ENCODE data around the gene LMF2.
A peak's percentile ranks its signal among the peaks of the same experiment; 100 is the strongest.
"Not testable (repeated sequence)": the region's sequence is repeated elsewhere in the genome, so short reads cannot be mapped to it uniquely, and the experiment has no call there.

The LMF2 gene

DNA sequence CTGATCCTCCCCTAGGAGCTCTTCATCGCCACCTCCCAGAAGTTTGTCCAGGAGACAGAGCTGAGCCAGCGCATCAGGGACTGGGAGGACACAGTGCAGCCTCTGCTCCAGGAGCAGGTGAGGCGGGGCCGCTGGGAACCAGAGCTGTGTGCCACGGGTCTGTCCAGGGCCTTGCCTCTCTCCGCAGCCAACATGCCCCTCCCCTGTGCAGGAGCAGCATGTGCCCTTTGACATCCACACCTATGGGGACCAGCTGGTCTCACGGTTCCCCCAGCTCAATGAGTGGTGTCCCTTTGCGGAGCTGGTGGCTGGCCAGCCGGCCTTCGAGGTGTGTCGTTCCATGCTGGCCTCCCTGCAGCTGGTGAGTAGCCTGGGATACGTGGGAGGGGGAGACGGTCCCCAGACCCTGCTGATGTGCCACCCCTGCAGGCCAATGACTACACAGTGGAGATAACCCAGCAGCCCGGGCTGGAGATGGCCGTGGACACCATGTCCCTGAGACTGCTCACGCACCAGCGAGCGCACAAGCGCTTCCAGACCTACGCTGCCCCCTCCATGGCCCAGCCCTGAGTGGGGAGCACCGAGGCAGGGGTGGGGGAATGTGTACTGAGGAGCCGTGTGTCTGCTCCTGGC lies 15.4 kb upstream of the LMF2 start:
- no peak for DNase-seq

DNA sequence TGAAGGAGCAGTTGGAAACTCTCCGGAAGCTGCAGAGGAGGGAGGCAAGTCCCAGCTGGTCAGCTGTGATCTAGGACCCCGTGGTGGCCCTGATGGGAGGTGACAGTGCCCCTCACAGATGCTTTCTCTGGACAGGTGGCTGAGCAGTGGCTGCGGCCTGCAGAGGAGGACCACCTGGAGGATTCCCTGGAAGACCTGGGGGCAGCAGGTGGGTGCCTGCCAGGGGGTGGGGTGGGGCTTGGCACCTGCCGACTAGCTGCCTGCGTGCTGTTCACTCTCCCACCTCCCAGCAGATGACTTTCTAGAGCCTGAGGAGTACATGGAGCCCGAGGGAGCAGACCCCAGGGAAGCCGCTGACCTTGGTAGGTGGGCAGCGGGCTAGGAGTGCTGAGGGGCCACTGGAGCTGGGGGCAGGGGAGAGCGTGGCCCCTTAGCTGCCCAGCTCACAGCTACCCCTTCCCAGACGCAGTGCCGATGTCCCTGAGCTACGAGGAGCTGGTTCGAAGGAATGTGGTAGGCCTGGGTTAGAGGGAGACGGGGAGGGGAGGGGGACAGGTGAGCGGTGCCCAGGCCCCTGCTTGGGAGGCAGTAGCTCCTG lies 14.8 kb upstream of the LMF2 start:
- DNase-seq: no peak

DNA sequence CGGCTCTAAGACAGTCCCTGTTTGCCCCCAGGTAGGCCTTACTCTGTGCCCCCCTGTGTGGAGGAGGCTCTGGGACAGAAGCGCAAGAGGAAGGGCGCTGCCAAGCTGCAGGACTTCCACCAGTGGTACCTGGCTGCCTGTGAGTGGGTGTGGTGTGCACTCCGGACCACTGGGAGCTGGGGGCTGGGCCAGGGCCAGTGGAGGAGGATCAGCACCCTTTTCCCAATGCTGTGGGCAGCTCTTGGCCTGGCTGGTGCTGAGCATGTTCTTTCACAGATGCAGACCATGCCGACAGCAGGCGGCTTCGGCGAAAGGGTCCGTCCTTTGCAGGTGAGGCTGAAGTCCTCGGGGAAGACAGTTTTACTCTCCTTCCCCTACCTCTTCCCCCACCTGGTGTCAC lies 14.2 kb upstream of the LMF2 start:
- DNase-seq: no peak

DNA sequence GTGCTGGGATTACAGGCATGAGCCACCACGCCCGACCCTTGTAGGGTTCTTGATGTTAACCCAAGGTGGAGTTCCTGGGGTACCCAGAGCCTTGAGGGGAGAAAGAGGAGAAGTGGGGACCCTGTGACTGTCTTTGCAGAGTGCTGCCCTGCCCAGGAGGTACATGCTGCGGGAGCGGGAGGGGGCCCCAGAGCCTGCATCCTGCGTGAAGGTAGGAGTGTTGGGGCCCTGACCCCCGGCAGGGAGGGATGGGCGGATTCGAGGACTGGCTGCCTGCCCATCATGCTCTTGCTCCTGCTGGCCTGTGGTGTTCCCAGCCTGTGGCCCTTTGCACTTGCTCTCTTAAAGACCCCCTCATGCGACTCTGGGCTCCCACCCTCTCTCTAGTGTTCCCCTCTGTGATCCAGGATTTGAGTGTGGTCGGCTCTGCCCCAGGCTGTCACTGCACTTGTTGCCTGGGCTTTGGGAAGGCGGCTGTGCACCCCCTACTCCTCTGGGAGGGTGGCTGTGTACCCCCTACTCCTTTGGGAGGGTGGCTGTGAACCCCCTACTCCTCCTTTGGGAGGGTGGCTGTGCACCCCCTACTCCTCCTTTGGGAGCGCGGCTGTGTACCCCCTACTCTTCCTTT lies 13.4 kb upstream of the LMF2 start:
- no peak for DNase-seq

DNA sequence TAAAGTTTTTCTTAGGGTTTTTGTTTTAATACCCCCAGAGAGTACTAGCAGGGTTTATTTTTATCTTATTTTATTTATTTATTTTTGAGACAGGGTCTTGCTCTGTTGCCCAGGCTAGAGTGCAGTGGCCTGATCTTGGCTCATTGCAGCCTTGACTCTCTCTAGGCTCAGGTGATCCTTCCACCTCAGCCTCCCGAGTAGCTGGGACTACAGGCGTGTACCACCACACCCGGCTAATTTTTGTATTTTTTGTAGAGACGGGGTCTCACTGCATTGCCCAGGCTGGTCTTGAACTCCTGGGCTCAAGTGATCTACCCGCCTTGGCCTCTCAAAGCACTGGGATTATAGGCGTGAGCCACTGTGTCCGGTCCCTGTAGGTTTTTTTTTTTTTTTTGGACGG lies 12.7 kb upstream of the LMF2 start:
- not testable (repeated sequence) for DNase-seq

DNA sequence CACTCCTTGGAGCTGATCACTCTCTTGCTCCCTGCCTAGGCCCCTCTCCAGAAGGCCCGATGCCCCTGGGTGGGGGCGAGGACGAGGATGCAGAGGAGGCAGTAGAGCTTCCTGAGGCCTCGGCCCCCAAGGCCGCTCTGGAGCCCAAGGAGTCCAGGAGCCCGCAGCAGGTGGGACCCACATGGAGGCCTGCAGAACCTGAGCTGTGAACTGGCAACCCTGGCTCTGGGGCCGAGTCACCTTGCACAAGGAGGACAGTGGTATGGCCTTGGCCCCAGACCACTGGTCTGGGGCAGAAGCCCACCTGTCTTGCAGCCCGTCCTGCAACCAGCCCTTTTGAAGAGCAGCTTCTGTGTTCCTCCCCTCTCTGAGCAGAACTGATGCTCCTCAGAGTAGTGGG lies 11.6 kb upstream of the LMF2 start:
- DNase-seq: no peak

DNA sequence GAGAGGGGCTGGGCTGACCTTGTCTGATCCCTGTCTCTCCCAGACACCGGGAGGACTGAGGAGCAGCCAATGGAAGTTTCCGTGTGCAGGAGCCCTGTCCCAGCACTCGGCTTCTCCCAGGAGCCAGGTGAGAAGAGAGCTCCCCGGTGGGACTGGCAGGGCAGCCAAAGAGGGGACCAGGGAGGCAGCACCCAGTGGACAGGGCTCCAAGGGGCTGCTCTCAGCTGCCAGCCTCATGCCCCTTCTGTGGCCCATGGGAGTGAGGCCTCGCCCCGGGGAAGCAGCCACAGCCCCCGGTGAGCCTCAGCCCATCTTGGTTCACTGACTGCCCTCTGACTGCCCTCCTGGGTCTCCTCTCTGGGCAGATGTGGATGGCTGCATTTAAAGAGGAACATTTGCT lies 11.1 kb upstream of the LMF2 start:
- no peak for DNase-seq

DNA sequence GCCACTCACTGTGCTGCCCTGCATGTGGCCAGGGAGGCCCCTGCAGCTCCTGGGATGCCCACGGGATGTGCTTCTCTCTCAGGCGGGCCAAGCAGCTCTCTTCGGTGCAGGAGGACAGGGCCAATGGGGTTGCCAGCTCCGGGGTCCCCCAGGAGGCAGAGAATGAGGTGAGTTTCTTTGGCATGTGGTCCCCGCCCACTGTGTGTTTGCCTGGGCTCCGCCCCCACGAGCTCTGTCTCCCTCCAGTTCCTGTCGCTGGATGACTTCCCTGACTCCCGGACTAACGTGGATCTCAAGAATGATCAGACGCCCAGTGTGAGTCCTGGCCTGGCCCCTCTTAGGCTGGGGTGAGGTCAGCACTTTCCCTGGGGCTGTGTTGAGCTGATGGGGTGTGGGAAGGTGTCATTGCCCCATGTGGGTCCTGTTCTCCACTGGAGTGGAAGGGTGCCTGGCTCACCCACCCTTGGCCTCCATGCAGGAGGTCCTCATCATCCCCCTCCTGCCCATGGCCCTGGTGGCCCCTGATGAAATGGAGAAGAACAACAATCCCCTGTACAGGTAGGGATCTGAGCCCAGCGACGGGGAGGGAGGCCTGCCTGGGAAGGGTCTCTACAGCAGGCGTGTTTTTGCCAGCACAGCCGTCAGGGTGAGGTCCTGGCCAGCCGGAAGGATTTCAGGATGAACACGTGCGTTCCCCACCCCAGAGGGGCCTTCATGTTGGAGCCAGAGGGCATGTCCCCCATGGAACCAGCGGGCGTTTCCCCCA lies 10.2 kb upstream of the LMF2 start:
- no peak for DNase-seq

DNA sequence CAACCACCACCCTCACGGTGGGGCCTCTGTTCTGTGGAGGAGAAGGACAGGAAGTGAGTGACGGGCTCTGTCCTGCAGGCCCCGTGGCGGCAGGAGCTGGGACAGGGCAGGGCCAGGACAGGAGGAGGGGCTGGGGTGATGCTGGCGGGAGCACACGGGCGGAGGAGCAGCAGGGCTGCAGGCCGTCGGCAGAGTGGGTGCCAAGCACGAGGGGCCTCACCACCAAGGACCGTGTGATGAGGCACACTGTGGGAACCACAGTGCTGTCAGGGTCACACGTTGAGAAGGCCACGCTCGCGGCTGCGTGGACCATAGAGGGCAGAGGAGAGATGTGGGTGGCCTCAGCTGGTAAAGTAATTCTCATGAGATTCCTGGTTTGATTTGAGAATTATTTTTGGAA lies 9.4 kb upstream of the LMF2 start:
- DNase-seq: no peak

DNA sequence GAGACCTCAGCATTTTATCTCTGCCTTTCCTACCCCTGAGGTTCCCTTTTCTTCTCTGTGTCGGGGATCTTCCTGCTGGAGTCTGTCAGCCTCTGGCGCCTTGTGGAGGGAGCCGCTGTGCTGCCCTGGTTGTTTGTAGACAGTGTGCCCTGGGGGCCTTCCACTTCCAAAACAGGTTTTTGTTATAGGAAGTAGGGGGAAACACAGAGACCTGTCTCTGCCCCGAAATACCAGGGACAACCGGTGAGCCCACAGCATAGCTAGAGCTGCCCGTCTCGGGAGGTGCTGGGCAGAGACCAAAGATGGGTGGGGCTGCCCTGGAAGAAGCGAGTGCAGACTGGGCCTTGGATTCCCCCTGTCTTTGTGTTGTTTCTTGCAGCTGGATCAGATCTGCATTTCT lies 8.6 kb upstream of the LMF2 start:
- DNase-seq: no peak

DNA sequence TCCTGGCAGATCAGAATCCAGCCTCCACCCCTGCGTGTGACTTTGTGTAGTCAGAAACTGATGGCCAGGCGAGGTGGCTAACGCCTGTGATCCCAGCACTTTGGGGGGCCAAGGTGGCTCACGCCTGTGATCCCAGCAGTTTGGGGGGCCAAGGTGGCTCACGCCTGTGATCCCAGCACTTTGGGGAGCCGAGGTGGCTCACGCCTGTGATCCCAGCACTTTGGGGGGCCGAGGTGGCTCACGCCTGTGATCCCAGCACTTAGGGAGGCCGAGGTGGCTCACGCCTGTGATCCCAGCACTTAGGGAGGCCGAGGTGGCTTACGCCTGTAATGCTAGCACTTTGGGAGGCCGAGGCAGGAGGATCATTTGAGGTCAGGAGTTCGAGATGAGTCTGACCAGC lies 5.7 kb upstream of the LMF2 start:
- DNase-seq: no peak

DNA sequence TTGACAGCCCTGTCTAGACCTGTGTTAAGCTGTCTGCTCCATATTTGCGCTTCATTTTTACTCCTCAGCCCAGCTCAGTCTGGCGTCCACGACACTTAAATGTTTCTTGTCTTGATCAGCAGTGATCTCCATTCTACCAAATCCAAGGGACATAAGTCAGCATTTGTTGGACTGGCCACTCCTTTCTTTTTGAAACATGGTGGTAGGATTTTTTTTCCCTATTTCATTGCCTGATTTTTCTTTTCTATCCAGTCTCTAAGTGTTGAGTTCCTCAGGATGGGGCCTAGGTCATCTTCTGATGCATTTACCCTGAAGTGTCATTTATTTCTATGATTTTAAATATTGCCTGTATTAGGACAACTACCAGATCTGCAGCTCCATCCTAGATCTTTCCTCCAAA lies 1.4 kb upstream of the LMF2 start:
- DNase-seq: no peak

DNA sequence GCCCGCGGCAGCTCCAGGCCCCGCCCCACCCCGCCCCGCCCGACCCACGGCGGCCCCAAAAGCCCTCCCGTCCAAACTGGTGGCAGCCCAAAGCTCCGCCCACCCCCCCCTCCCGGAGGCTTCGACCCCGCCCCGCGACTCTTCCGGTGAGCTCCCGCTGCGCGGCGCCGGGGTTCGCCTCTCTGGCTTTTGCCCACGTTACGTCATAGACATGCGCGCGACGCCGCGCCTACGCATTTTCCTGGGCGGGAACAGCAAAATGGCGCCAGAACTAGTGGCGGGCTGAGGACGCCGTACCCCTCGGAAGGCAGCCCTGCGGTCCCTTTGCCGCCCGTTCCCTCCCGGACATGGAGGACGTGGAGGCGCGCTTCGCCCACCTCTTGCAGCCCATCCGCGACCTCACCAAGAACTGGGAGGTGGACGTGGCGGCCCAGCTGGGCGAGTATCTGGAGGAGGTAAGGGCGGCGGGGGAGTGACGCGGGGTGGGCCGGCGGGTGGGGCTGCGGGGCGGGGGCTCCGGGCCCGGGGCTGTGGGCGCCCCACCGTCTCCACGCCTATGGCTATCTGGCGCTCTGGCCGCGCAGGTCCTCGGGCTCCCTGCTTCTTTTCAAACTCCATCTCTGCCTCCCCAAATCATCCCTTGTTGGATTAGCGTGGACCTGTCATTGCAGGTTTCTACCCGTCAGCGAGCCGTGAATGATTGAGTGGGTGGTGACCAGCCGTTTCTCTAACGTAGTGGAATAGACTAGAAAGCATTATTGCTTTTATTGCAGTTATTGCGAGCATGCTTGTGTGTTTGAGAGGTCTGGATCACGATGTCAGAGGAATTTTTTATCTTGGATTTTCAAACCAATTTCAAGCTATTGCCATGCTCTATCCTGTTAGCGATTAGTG lies 736 bp upstream of the LMF2 start, which contains the start of gene NCAPH2:
TSS of gene NCAPH2 (plus strand) at position 234 of the 894 bp plus-strand sequence. CDS start at position 348, 114 bp downstream.
- DNase-seq: peak; percentile 98

DNA sequence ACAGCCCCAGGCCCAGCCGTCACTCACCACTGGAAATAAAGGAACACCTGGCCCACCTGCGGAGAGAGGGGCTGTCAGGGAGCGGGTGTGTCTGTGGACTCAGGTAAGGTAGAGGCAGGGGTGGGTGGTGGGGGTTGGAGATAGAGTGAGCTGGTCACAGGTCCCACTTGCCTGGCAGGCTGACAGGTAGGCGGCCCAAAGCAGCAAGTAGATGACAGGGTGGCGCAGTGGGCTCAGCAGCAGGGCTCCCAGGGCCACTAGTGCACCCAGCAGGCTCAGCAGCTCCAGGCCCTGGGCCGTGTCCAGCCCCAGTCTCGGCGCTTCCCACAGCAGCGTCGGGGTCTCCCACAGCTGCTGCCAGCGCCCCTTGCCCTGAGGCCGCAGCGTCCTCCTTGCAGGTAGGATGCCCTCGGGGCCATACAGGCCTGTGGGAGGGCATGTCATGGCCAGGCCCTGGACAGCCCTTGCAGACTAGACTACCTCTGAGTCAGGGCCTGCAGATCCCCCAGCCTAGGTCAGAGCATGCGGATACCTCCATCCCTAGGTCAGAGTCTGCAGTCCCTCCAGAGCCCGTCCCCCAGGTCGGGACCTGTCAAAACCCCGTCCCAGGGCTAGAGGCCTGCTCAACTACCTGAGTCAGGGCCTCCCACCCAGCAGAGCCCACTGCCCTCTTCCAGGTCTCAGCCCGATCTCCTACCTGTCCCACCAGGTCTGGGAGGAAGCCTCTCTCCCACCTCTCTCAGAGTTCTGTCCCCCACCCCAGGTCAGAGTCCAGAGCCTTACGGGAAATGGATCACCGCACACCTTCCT lies 686 bp downstream of the LMF2 start:
- no peak for DNase-seq

DNA sequence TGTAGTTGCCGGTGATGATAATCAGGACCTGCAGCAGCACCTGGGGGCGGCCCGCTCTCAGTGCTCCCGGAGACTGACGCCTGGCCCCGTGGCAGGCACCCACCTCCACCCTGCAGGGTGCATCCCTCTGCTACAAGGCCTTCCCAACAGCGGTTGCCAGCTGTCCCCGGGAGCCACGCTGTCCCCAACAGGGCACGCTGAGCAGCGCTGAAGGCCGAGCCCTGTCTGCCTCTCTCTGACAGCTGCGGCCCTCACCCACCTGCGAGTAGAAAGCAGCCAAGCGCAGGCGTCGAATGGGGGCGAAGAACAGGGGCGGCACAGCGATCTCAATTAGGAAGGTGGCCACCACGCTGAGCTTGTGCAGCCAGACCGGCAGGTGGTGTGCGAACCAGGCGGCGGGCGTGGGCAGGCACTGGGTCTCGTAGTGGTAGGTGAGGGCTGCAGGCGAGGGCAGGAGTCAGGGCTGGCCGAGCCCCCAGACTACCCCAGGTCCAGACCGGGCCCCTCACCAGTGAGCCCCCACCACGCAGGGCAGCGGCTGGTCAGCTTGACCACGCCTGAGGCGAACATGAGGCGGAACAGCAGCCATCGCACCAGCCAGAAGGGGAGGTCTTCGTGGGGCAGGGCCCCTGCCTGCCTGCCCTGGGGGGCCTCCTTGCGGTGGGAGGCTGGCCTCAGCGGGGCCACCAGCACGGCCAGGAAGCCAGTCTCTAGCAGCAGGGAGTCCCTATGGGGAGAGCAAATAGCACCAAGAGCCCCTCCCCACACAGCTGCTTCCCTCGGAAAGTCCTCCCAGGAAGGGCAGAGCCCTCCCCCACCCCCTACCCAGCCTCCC lies 1.5 kb downstream of the LMF2 start:
- no peak for DNase-seq

DNA sequence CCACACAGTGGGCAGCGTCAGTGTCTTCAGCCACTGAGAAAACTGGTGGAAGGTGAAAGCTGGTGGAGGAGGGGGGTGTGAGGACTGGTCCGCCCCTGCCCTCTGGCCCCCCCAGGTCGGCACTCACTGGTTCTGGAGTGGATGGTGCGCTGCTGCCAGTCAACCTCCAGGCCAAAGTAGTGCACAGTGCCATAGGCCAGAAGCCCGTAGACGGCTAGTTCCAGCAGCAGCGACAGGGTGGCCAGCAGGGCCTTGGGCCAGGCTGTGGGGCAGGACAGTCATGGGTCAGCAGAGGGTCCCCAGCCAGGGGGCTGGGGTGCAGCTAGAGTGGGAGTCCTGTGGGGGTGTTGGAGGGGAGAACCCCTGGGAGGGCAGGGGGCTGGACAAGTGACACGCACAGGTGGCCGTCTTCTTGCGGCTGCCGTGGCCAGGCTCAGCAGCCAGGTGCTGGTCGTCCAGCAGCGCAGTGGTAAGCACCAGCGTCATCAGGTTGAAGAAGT lies 2.2 kb downstream of the LMF2 start:
- DNase-seq: no peak

DNA sequence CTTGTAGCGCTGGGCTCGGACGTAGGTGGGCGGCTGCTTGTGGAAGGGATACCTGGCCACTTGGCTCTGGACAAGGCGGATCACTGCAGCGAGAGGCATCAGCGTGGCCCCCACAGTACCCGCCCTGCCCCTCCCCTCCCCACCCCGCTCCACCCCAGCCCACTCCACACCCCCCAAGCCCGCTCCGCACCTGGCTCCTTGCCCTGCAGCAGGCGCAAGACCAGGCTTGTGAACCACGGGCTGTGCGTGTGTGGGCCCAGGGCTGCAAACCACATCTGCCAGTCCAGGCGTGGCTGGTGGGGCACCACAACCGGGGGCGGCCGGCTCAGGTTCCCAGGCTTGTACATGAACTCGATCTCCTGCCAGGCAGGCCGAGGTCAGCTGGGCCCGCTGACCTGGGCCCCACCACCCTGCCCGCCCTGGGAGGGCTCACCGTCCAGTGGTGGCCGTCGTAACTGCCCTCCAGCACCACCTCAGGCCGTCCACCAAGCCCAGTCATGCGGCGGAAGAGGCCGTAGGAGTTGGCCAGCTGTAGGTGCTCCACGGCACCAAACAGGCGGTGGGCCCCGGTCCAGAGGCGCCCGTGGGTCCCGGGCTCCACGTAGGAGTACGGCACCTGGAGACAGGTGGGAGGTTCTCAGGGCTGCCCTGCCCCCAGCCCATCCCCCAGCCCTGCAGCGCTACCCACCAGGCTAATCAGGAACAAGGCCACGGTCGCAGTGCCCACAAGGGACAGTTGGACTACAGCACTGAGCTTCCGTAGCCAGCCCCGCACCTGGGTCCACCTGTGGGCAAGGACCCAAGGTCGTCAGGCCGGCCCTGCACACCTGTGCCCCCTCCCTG lies 2.9 kb downstream of the LMF2 start:
- DNase-seq: no peak

DNA sequence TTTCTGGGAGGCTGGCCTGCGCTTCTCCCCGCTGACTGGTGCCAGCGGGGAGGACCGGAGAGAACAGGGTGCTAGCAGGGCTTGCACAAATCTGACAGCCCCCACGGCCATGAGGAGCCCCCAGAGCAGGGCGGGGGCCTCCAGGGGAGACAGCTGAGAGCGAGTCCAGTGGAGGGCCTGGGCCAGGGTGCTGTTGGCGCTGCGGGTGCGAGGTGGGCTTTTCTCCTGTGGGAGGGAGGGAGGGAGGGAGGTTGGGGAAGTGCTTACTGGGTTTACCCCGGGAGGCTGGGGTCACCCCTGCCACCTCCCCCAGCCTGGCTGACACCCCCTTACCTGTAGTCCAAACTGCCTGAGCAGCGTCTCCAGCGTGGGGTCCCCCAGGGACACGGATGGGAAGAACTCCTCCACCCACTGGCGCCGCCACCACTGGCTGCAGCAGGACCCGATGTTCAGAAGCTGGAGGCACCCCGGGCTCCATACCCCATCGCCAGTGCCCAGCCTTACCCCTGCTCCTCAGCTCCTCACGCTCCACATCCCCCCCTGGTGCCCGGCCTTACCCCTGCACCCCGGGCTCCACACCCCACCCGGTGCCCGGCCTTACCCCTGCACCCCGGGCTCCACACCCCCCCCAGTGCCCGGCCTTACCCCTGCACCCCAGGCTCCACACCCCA lies 3.9 kb downstream of the LMF2 start:
- DNase-seq: no peak
